Hematopoietic multipotent progenitor cell treated with erythropoietin and hydrocortisone succinate and interleukin-3 and kit ligand, for 8 days (in vitro differentiated cells): ENCODE results near the gene DCHS1.
A peak's percentile ranks its signal among the peaks of the same experiment; 100 is the strongest.

Experiments used
- DNase-seq: peaks from one replicate; pipeline ENCODE4 v3.0.0-alpha.2; 2015

The DCHS1 gene

DNA sequence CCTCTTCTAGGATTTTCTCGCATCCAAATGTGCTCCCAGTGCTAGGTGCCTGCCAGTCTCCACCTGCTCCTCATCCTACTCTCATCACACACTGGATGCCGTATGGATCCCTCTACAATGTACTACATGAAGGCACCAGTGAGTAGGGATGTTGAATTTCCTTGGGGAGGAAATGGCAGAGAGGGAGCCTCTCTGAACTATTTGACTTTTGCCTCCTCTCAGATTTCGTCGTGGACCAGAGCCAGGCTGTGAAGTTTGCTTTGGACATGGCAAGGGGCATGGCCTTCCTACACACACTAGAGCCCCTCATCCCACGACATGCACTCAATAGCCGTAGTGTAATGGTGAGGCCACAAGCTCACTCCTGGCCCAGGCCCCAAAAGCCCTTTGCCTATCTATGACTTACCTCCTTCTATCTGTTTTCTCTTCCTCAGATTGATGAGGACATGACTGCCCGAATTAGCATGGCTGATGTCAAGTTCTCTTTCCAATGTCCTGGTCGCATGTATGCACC lies 46.0 kb downstream of the DCHS1 start:
- DNase-seq, result no peak

DNA sequence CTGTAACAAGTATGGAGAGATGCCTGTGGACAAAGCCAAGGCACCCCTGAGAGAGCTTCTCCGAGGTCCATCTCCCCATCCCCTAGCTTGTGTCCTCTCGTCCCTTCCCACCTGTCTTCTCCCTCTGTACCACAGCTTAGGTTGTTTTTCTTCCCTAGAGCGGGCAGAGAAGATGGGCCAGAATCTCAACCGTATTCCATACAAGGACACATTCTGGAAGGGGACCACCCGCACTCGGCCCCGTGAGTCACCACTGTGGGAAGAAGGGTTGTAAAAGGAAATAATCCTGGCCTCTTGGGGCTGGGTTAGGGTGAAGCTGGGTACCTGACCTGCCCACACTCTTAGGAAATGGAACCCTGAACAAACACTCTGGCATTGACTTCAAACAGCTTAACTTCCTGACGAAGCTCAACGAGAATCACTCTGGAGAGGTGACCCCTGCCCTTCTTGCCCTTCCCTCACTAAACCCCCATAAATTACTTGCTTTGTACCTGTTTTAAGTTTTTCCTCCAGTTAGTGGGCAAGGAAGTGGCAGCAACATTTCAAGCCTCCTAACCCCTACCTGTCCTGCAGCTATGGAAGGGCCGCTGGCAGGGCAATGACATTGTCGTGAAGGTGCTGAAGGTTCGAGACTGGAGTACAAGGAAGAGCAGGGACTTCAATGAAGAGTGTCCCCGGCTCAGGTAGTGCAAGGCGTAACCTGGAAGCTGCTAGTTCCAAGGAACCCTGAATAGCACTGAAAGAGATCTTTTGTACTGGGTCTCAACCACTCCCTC lies 46.7 kb downstream of the DCHS1 start:
- DNase-seq, result no peak

DNA sequence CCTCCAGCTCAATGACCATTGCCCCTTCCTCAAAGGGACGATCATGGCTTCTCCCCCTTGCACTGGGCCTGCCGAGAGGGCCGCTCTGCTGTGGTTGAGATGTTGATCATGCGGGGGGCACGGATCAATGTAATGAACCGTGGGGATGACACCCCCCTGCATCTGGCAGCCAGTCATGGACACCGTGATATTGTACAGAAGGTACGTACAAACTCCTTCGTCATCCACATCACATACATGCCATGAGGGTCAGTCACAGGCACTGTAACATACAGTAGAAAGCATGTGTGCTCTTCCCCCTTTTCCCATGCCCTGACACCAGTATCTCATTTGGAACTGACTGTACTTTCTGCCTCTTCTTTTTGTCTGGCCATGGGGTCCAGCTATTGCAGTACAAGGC lies 47.6 kb downstream of the DCHS1 start:
- DNase-seq, result no peak

DNA sequence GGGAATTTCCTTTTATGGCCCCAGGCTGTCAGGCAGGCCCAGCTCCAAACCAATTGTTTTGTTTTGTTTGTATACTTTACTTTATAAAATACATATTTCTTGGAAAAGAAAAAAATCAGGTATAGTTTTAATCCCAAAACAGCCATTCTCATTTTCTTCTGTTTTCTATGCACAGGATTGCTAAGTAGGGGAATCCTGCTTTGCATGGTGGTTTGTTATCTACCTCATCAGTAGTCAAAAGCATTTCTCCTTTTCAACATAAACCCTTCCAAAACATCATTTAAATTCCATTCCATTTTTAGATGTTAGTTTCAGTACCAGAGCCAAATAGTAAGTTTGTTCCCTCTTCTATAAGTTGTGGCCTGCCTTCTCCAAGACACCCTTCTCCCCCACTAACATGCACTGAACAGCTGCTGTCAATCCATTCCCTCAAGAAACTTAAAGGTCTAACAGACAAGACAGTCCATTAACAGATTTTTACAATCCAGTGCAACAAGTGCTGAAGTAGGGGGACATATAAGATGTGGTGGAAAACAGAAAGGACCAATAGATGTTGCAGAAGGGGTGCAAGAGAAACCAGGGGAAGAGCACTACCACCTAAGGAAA lies 48.3 kb downstream of the DCHS1 start:
- no peak for DNase-seq

DNA sequence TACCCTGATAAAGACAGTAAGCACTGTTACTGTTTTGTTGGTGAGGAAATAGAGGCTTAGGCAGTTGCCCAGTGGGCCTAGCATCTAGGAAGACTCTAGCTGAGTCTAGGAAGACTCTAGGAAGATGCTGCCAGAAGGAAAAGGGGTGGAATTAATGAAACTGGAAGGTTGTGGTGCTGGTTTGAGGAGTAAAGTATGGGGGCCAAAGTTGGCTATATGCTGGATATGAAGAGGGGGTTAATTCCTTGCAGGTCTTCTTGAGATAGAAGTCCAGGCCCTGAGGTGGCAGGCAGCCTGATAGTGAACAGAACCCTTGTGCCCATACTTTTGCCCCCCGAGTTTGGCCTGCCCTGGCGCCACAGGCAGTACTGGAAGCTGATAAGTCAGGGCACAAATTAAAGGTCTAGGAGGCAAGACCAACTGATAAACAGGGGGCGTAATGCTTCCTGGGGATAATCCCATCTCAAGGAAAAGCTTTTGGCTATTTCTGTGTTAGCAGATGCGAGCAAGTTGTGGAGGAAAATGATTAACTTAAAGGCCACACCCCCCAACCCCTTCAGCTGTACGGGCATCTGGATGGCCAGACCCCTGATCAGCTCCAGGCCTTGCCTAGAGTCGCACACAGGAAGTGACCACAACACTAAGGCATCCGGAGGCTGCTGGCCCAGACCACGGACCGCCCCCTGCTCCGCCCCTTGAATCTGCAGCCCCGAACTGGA lies 49.0 kb downstream of the DCHS1 start:
- DNase-seq, result peak; percentile 68

DNA sequence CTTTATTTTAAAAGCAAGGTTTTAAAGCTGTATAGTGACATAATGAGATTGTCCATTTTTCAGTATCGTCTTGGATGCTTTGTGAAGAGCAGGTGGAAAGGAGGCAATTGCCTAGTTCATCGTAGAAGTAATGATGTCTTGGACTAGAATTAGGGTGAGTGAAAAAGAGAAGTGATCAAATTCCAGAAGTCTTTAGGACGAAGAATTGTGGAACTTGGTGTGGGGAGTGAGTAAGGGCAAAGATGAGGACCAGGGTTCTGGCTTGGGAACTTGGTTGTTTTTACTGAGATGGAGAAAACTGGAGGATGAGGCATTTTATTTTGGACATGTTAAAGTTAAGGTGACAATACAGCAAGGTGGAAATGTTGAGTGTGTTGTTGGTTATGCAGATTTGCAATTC lies 50.8 kb downstream of the DCHS1 start:
- DNase-seq, result no peak

DNA sequence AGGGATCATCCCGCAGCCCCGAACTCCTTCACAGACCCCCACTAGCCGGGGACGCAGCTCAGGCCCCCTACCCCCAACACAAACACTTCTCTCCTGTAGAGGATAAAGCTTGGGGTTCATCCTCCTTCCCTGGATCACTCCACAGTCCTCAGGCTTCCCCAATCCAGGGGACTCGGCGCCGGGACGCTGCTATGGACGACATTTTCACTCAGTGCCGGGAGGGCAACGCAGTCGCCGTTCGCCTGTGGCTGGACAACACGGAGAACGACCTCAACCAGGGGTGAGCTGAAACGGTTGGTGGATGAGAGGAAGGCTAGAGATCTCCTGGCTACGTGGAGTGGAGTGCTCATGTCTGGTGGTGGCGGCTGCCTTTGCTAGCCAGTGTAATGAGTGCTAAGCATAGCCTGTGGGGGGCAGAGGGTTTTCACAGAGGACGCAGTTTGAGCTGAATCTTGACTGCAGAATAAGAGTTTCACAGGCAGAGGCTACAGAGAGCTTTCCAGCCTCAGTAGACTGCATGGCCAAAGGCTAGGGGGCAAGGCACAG lies 51.5 kb downstream of the DCHS1 start:
- DNase-seq, result peak; percentile 67

DNA sequence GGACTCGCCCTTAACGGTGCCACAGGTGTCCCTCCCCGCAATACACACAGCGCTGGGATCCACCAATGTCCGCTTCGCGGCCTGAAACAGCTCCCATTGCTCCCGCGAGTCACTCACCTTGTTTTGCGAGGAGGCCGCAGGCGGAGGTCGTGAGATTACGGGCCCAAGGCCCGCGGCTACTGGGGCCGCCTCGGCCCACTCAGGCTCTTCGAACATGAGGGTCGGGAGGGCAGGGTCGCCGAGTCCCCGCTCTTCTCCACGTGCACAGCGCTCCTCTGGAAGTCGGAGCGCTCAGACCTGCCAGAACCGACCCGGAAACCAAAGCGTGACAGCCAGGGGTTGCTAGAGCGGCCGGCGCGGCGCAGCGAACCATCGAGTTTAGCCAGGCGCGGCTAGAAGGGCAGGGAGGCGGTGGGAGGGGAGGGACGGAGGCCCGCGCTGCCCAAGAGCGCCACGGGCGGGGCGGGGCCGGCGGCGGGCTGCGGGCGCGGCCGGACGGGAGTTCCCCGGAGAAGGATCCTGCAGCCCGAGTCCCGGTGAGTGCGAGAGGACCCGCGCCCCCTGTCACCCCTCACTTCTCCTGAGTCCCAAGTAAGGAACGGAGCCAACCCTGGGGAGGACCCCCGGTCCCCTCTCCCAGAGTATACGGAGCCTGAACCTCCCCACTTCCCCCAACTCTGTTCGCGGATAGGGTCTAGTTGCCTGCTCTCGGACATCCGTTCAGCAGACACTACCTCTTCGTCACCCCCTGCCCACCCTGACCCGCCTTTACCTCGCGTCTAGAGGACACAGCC lies 52.1 kb downstream of the DCHS1 start, which contains the start of the genes ILK and RRP8:
Gene ILK, plus strand, starts transcription at position 488 of the 794 bp plus-strand sequence. CDS start 498 bp downstream, outside the sequence.
Gene RRP8, minus strand, starts transcription at position 330 of the 794 bp plus-strand sequence. Its CDS starts 114 bp downstream, at position 216.
- peak; percentile 88 for DNase-seq

DNA sequence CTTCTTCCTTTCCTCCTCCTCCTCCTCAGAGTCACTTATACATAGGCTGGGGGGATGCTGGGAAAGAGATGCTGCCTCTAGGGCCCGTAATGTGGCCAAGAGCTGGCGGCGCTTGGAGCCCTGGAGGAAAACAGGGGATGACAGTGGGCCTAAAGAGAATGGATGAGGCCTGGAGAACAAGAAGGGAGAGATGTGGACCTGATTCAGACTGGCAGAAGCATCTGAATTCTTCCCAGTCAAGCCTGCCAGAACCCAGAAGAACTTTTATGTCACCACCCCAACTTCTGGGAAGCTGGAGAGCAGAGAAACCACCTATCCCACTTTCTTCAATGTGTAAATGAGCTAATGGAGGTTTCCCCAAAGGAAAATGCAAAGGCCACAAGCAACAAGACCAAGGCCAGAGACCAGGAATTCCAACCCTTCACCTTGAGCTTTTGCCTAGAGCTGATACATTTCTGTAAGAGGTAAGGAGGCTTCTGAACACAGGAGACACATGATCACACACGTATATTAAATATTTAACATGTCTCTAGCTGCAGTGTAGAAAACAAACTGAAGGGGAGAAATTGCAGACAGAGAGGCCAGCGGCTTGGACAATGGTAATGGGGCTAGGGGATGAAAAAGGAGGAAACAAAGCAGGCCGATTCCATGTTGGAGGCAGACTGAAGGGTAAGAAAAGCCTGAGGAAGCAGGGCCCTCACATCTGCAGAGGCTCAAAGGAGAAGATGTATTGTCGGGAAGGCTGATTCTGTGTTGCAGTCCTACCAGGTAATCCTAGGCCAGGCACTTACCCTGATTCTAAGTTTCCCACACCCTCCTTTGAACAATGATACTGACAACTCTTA lies 53.3 kb downstream of the DCHS1 start:
- DNase-seq, result no peak

DNA sequence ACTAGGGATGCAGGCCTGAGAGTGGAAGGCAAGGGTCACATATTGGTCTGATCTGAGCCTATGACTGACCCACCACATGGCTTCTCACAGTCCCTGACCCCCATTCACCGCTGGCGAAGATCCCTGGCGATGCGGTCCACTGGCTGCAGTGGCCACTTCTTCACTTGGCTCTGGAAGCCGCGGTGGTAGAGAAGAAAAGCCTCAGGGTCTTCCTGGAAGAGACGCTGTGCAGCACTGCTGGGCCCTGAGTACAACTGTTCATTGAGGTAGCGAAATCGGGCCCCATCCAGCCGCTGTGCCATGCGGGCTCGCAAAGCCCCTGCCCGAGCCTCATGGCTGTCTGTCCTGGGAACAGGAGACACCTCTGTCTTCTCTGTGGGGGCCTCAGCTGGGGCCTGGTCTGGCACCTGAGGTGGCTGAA lies 54.6 kb downstream of the DCHS1 start:
- no peak for DNase-seq

DNA sequence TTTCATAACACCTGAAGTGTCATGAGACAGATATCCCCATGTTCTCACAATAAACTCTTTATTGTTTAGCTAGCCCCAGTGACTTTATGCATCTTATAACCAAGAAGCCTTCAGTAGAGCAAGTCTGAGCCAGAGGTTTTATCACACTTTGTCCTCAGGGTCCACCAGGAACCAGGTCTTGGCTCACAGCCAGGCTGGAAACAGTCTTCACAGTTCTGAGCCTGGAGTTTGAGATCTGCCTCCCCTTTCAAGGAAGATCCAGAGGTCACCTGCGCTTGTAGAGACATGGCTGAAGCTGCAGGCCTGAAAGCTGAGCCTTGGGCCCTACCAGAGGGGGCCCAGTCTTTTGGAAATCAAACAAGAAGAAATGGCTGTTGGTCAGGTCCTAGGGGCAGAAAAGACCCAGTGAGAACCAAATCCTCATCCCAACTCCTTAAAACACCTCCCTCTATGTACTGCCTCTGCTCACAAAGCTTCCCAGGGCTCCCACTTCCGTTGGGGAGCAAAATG lies 55.7 kb downstream of the DCHS1 start:
- no peak for DNase-seq

DNA sequence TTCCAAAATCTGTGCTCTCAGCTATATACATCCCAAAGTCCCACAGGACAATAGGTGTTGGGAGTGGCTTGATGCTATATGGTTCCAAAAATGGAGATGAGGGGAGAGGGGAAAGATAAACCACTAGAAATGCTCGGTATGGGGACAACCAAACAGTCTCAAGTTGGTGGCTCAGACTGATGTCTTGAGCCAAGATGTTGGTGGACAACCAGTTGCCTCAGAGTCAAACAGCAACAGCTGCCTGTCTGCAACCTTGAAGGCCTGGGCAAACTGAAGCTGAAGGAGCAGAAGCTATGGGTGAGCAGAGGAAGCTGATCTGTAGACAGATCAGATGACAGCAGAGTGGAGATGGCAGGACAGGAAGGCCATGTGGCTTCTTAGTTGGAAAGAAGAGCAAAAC lies 56.2 kb downstream of the DCHS1 start:
- DNase-seq, result no peak

DNA sequence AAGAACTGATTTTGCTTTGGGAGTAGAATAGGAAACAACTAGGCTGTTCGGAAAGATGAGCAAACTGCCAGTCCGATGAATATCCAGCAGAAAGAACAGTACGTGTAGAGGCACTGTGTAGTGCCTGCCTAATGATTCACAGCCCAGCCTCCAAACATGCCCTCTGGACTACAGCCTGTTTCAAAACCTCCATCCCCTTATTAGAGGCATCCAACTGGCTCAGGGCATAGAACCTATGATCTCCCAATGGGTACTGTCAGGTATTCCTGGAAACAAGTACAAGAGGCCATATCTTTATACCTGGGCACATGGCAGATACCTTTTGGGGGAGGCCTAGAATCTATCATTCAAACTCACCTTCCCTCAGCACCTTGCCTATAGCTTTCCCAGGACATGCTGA lies 57.1 kb downstream of the DCHS1 start:
- no peak for DNase-seq

DNA sequence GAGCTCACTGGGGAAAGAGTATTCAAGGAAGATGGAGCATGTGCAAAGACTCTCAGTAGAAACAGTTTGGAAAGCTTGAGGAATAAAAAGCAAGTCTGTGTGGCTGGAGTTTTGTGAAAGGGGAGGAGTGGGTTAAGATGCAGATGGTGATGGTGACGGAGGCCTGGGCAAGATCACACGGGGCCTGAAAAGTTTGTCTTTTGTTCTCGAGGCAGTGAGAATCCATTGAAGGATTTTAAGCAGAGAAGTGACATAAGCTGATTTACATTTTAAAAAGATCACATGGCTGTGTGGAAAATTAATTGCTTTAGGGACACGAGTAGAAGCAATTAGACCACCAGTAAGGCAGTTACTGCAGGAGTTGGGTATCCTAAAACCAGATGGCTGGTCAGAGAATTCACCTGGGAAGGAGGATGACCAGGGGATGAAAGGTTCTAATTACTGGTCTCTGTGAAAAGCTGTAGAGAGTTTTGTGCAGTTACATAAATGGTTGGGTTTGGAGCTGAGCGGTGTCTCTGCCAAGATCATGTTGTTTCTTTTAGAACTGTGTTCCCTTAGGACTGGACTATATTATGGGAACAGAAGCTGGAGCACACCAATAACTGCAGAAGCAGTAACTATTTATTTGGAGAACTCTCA lies 59.3 kb downstream of the DCHS1 start:
- no peak for DNase-seq

DNA sequence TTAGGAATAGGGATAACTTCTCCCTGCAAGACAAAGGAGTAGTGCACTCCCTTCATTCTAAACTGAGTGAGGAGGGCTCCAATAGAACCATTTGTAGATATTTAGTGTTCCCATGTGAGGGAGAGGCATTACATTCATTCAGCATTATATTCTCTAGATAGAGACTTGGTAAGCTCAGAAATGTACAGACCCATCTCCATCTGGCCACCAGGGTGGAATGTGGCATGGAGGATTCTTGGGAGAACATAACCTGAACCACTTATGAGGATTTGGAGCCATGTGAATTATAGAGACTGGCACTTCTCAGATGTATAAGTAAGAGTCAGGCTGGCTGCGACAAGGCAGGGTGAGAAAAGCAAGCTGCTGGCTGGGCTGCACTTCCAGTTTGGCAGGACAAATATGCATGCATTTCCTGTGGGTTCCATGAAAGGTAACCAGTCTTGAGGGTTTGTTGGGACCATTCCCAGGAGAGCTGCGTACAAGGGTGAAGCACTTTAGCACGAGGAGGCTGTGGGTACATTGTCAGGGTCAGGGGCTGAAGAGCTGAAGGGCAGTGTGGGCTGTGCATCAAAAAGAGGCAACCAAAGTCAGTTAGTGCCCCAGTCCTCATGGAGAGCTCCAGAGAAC lies 61.4 kb downstream of the DCHS1 start:
- no peak for DNase-seq

DNA sequence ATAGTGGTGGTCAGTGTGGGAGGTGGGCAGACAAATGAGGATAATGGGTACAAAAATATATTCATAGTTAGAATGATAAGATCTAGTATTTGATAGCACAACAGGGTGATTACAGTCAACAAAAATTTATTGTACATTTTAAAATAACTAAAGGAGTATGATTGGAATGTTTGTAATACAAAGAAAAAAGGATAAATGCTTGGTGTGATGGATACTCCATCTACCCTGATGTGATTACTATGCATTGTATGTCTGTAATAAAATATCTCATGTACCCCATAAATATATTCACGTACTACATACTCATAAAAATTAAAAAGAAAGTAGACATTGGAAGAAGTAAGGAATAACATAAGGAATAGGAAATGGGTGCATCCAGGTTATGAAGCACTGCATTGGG lies 67.6 kb downstream of the DCHS1 start:
- DNase-seq, result no peak

DNA sequence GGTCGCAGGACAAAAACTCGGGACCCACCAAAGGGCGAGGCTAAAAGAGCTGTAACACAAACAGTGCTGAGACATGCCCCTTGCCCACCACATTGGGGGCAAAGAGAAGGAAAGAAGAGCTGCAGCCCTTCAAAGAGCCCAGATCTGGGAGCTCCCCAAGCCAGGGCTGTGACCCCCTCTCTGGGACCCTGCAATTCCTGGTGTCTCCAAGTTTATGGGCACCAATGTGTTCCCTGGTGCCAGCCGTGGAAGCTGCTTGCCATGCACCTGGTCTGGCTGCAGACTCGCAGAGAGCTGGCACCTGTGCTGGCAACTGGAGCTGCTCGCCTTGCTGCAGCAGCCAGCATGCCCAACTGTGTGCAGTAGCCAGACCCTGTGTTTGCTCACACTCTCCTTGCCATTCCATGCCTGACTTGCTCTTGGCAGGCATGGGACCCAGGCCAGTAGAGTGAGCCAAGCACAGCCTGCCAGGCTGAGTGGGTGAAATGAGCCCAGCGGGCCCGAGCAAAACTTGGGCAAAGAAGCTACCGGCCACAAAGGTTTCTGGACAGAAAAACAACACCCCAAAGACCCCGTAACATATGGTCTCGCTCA lies 68.2 kb downstream of the DCHS1 start:
- no peak for DNase-seq

DNA sequence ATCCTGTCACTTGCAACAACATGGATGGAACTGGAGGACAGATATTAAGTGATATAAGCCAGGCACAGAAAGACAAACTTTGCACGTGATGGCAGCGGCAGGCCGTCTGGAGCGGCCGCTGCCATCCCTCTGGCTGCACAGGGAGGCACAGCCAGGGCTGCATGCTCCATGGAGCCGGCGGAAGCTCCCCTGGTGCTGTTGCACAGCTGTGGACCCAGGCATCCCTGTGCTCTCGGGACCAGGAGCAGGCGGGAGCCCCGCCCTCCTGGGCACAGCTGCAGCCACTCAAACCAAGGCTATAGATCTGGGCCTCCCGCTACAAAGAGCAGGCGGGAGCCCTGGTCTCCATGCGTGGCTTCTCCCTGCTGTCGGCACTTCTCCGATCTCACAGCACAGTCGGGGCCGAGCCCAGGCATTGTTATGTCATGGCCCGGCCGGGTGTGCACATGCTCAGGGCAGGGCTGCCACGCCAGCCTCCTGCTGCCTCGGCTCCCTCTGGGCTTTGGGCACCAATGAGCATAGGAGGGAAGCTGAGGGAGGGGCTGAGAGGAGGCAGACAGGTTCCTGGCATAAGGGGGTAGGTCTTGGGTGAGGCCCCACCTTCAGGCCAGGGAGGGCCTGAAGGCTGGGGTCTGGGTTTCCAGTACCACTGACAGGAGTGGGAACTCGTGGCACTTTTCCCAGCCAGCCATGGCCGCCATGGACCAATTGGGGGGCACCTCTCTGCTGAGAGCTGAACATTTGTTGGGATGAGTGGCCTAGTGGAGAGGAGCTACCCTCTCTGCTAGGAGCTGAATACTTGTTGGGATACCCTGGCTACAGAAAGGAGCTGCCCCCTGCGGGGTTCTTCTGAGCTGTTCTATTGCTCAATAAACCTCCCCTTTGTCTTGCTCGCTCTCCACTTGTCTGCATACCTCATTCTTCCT lies 68.9 kb downstream of the DCHS1 start:
- no peak for DNase-seq

DNA sequence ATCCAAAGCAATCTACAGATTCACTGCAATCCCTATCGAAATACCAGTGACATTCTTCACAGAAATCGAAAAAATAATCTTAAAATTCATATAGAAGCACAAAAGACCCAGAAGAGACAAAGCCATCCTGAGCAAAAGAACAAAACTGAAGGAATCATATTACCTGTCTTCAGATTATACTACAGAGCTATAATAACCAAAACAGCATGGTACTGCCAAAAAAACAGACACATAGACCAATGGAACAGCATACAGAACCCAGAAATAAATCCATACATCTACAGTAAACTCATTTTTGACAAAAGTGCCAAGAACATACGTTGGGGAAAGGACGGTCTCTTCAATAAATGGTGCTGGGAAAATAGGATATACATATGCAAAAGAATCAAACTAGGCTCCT lies 71.1 kb downstream of the DCHS1 start:
- no peak for DNase-seq
